HG02885 (cell line): ENCODE measurements around the gene RFTN1.

ENCODE experiments used
- ATAC-seq: cut with Tn5 transposase; IDR thresholded peaks from one replicate; pipeline ENCODE4 v1.9.1; 2021; ENCODE audit warnings: mild to moderate bottlenecking; ENCODE audit not compliant: unreplicated experiment, poor library complexity

RFTN1 gene

GRCh38 chr3:16419640-16420241 is 93.8 kb downstream of the RFTN1 start:
- ATAC-seq: no peak

GRCh38 chr3:16417945-16418739 is 95.4 kb downstream of the RFTN1 start:
- ATAC-seq: peak; percentile 29

- no peak for ATAC-seq
Measured at GRCh38 chr3:16415911-16416476, 97.5 kb downstream of the RFTN1 start.

- no peak for ATAC-seq
Measured at GRCh38 chr3:16413321-16413720, 100.2 kb downstream of the RFTN1 start.

GRCh38 chr3:16412192-16412800 is 101.2 kb downstream of the RFTN1 start:
- ATAC-seq: peak; percentile 41

- peak; percentile 38 for ATAC-seq
Measured at GRCh38 chr3:16411441-16411840, 102.1 kb downstream of the RFTN1 start.

GRCh38 chr3:16410659-16411058 is 102.8 kb downstream of the RFTN1 start:
- no peak for ATAC-seq

GRCh38 chr3:16409032-16409431 is 104.5 kb downstream of the RFTN1 start:
- no peak for ATAC-seq

GRCh38 chr3:16407366-16407765 is 106.1 kb downstream of the RFTN1 start:
- no peak for ATAC-seq

GRCh38 chr3:16406579-16406978 is 106.9 kb downstream of the RFTN1 start:
- ATAC-seq: peak; percentile 45

- no peak for ATAC-seq
Measured at GRCh38 chr3:16406166-16406565, 107.3 kb downstream of the RFTN1 start.

- no peak for ATAC-seq
Measured at GRCh38 chr3:16404349-16404895, 109.1 kb downstream of the RFTN1 start.

GRCh38 chr3:16402451-16402850 is 111.0 kb downstream of the RFTN1 start:
- ATAC-seq: no peak

- no peak for ATAC-seq
Measured at GRCh38 chr3:16401273-16401672, 112.2 kb downstream of the RFTN1 start.

- no peak for ATAC-seq
Measured at GRCh38 chr3:16400106-16400931, 113.2 kb downstream of the RFTN1 start.

GRCh38 chr3:16399473-16399872 is 114.0 kb downstream of the RFTN1 start:
- no peak for ATAC-seq

- ATAC-seq: no peak
Measured at GRCh38 chr3:16398648-16399047, 114.9 kb downstream of the RFTN1 start.

GRCh38 chr3:16396202-16396601 is 117.3 kb downstream of the RFTN1 start:
- no peak for ATAC-seq

- ATAC-seq: no peak
Measured at GRCh38 chr3:16395212-16395611, 118.3 kb downstream of the RFTN1 start.

GRCh38 chr3:16394639-16395038 is 118.9 kb downstream of the RFTN1 start:
- no peak for ATAC-seq
